Heart left ventricle (tissue), 13 donors: Measurements from ENCODE around the gene HES1.

Source experiments
- CTCF ChIP-seq, 12 donors: fragments of 200-600 bp; sonication (generic) in 4 of 12; IDR thresholded peaks; one replicate each; pipeline versions ENCODE4 v1.5.0 to v1.8.0; 2018 to 2022; ENCODE audit warnings: antibody characterized with exemption in 12 of 12, mild to moderate bottlenecking in 5 of 12
- POLR2A ChIP-seq, 2 donors: fragments of 450-650 bp; IDR thresholded peaks; one replicate each; pipeline ENCODE4 v1.6.1; 2017; ENCODE audit warnings: antibody characterized with exemption in 2 of 2, mild to moderate bottlenecking in 2 of 2, moderate library complexity in 2 of 2
- donor health status: ischemic (EF 13 %, LVEDD 7.1; RV severe dilation, severe dysfunction).
- donor health status: DM: no; HTN: yes; CAD: no.
- donor health status: DM: no; HTN: no; CAD: no.
- donor health status: ischemic (EF 25% LVEDD 6.9; RV normal size, moderate dysfunction).
- donor health status: ischemic (EF 25% LVEDD 5.7; RV mildly dilated, moderate dysfunction).
- donor health status: ischemic (EF 35%, LVEDD 5.7; RV mildly dilated, moderate dysfunction).
- donor health status: nonischemic (EF 11% LVEDD 7.7; RV severe dilation, severe dysfunction).
- donor health status: DM: yes; HTN: yes; CAD: no.
- donor health status: PGD.
- donor health status: ischemic (EF 29% LVEDD 5.4; RV normal size, mild dysfunction).
- donor health status: nonischemic (EF 23%, LVEDD 6.1; RV moderate dilation, normal function).

GRCh38 chr3:194183271-194183670 is 47.3 kb downstream of the HES1 start:
- TF ChIP-seq CTCF (IDR thresholded peaks at IDR 0.05): no peak
- no peak for TF ChIP-seq POLR2A (IDR thresholded peaks at IDR 0.05)
